Activated T-cell treated with anti-CD3 and anti-CD28 coated beads, Interleukin-2, amount 50 U/mL, for 24 hours (primary cell): Measurements from ENCODE around the gene MYCBP2.
A peak's percentile ranks its signal among the peaks of the same experiment; 100 is the strongest.

ENCODE experiments used
- DNase-seq: peaks from one replicate; pipeline ENCODE4 v3.0.0-alpha.2; 2020
- H3K27ac Mint-ChIP-seq: 2 replicates; pipeline ENCODE4 v1.8.0; 2020; ENCODE audit warnings: mild to moderate bottlenecking, mixed read lengths
- H3K27me3 Mint-ChIP-seq: 2 replicates; pipeline ENCODE4 v1.8.0; 2020; ENCODE audit warnings: mixed read lengths
- H3K36me3 Mint-ChIP-seq: 2 replicates; pipeline ENCODE4 v1.8.0; 2020; ENCODE audit warnings: low read depth, mixed read lengths
- H3K4me1 Mint-ChIP-seq: 2 replicates; pipeline ENCODE4 v1.8.0; 2020; ENCODE audit warnings: low read depth, mixed read lengths
- H3K4me3 Mint-ChIP-seq: 2 replicates; pipeline ENCODE4 v1.8.0; 2020; ENCODE audit warnings: mild to moderate bottlenecking, moderate library complexity, mixed read lengths
- H3K9me3 Mint-ChIP-seq: 2 replicates; pipeline ENCODE4 v1.8.0; 2020; ENCODE audit warnings: mixed read lengths

Gene MYCBP2

DNA sequence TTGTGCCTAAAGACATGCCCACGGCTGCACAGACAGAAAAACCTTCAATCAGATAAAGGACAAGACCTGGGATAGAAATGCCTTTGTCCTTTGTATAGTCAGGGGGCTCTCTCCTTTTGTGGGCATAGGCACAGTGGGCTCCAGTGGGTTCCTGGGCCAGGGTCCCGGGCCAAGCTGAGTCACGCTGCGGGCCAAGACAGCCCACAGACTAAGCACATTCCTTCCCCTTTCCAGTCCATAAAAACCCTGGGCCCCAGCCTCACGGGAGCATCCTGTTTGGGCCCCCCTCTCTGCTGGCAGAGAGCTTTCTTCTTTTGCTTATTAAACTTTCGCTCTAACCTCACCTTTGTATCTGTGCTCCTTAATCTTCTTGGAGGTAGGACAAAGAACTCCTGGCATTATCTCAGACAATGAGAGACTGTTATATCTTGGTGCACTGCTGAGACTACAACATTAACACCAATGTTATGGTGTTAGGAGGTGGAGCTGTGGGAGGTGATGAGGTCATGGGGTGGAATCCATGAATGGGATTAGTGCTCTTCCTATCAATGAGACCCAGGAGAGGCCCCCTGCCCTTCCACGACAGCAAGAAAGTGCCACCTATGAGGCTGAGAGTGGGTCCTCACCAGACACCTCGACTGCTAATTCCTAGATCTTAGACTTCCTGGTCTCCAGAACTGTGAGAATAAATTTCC, 279.1 kb downstream of the MYCBP2 start:
- H3K4me3 Mint-ChIP-seq, result no peak overlapping the region
- peak overlapping the region; percentile 80 for H3K27ac Mint-ChIP-seq
- H3K36me3 Mint-ChIP-seq, result peaks cover 91% of the 10 kb centered on the region
- peaks cover 8% of the 10 kb centered on the region for H3K4me1 Mint-ChIP-seq
- no peak for DNase-seq
- no peaks in the 10 kb centered on the region for H3K9me3 Mint-ChIP-seq
- H3K27me3 Mint-ChIP-seq, result no peaks in the 10 kb centered on the region

- H3K4me3 Mint-ChIP-seq, result no peak overlapping the region
- H3K36me3 Mint-ChIP-seq, result peaks cover 45% of the 10 kb centered on the region
- H3K27me3 Mint-ChIP-seq, result no peaks in the 10 kb centered on the region
- H3K9me3 Mint-ChIP-seq, result no peaks in the 10 kb centered on the region
- peaks cover 5% of the 10 kb centered on the region for H3K4me1 Mint-ChIP-seq
- DNase-seq, result no peak
- H3K27ac Mint-ChIP-seq, result peak overlapping the region; percentile 71
These were observed 284.2 kb downstream of the MYCBP2 start for GRCh38 chr13:77042566-77043177.

GRCh38 chr13:77040835-77041234, 286.1 kb downstream of the MYCBP2 start:
- peaks cover 27% of the 10 kb centered on the region for H3K36me3 Mint-ChIP-seq
- H3K4me3 Mint-ChIP-seq, result no peak overlapping the region
- DNase-seq, result no peak
- no peak overlapping the region for H3K27ac Mint-ChIP-seq
- no peaks in the 10 kb centered on the region for H3K27me3 Mint-ChIP-seq
- H3K4me1 Mint-ChIP-seq, result peaks cover 2% of the 10 kb centered on the region
- no peaks in the 10 kb centered on the region for H3K9me3 Mint-ChIP-seq

GRCh38 chr13:77040076-77040475, 286.8 kb downstream of the MYCBP2 start:
- H3K4me3 Mint-ChIP-seq, result no peak overlapping the region
- H3K27me3 Mint-ChIP-seq, result no peaks in the 10 kb centered on the region
- peaks cover 2% of the 10 kb centered on the region for H3K4me1 Mint-ChIP-seq
- H3K9me3 Mint-ChIP-seq, result no peaks in the 10 kb centered on the region
- DNase-seq, result no peak
- H3K36me3 Mint-ChIP-seq, result peaks cover 20% of the 10 kb centered on the region
- no peak overlapping the region for H3K27ac Mint-ChIP-seq

GRCh38 chr13:77038907-77039480, 287.9 kb downstream of the MYCBP2 start:
- peaks cover 13% of the 10 kb centered on the region for H3K4me1 Mint-ChIP-seq
- H3K27ac Mint-ChIP-seq, result no peak overlapping the region
- no peak overlapping the region for H3K4me3 Mint-ChIP-seq
- H3K36me3 Mint-ChIP-seq, result peaks cover 12% of the 10 kb centered on the region
- no peaks in the 10 kb centered on the region for H3K9me3 Mint-ChIP-seq
- no peaks in the 10 kb centered on the region for H3K27me3 Mint-ChIP-seq
- no peak for DNase-seq

- H3K9me3 Mint-ChIP-seq, result no peaks in the 10 kb centered on the region
- no peaks in the 10 kb centered on the region for H3K36me3 Mint-ChIP-seq
- H3K27ac Mint-ChIP-seq, result no peak overlapping the region
- no peaks in the 10 kb centered on the region for H3K27me3 Mint-ChIP-seq
- H3K4me1 Mint-ChIP-seq, result peaks cover 22% of the 10 kb centered on the region
- H3K4me3 Mint-ChIP-seq, result no peak overlapping the region
- no peak for DNase-seq
These were observed 290.6 kb downstream of the MYCBP2 start for GRCh38 chr13:77036279-77036678.

DNA sequence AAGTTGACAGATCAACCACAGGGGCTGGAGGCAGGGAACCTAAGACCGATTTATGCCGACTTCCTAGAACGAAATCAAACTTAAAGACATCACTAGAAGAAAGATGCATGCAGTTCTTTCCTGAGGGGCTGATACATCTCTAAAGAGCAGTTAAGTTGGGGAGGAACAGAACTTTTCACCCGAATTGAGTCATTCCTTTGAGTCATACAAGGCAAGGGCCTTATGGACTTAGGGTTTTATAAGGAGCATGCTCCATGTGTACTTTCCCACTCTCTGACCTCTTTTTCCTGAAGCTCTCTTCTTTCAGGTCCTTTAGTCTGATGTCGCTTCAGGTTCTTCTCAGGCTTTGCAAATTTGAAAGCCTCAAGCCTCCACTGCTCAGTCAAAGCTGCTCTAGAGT, 292.0 kb downstream of the MYCBP2 start:
- Mint-ChIP-seq H3K27me3 (no peaks in the 10 kb centered on the region), H3K4me3 (no peak overlapping the region), H3K4me1 (peaks cover 24% of the 10 kb centered on the region), H3K27ac (no peak overlapping the region), H3K36me3 (no peaks in the 10 kb centered on the region), H3K9me3 (no peaks in the 10 kb centered on the region)
- DNase-seq, result no peak

GRCh38 chr13:77033717-77034302, 293.1 kb downstream of the MYCBP2 start:
- Mint-ChIP-seq H3K36me3 (no peaks in the 10 kb centered on the region), H3K4me1 (peaks cover 24% of the 10 kb centered on the region), H3K9me3 (no peaks in the 10 kb centered on the region), H3K4me3 (no peak overlapping the region), H3K27me3 (no peaks in the 10 kb centered on the region), H3K27ac (no peak overlapping the region)
- DNase-seq, result no peak

- Mint-ChIP-seq H3K4me3 (no peak overlapping the region), H3K27ac (no peak overlapping the region), H3K9me3 (no peaks in the 10 kb centered on the region)
These were observed 295.1 kb downstream of the MYCBP2 start for GRCh38 chr13:77031656-77032243.

GRCh38 chr13:77029436-77029835, 297.5 kb downstream of the MYCBP2 start:
- H3K27ac Mint-ChIP-seq, result no peak overlapping the region
- peaks cover 19% of the 10 kb centered on the region for H3K36me3 Mint-ChIP-seq
- peaks cover 43% of the 10 kb centered on the region for H3K4me1 Mint-ChIP-seq
- DNase-seq, result no peak
- no peaks in the 10 kb centered on the region for H3K9me3 Mint-ChIP-seq
- H3K27me3 Mint-ChIP-seq, result no peaks in the 10 kb centered on the region
- H3K4me3 Mint-ChIP-seq, result no peak overlapping the region

More at GRCh38 chr13:77031656-77032243, 295.1 kb downstream of the MYCBP2 start:
- peaks cover 4% of the 10 kb centered on the region for H3K36me3 Mint-ChIP-seq
- H3K4me1 Mint-ChIP-seq, result peaks cover 38% of the 10 kb centered on the region
- DNase-seq, result no peak
- no peaks in the 10 kb centered on the region for H3K27me3 Mint-ChIP-seq

GRCh38 chr13:77028202-77028601, 298.7 kb downstream of the MYCBP2 start:
- peaks cover 44% of the 10 kb centered on the region for H3K4me1 Mint-ChIP-seq
- no peak for DNase-seq

GRCh38 chr13:77026861-77027621, 299.9 kb downstream of the MYCBP2 start, which contains the start of gene FBXL3:
TSS of gene FBXL3 (minus strand) at chr13:77027159. CDS start at chr13:77021860, 5,299 bp downstream.
- H3K27ac Mint-ChIP-seq, result peak within 1 kb of the TSS; percentile 99
- H3K9me3 Mint-ChIP-seq, result no peaks in the 10 kb centered on the region

More at GRCh38 chr13:77028202-77028601, 298.7 kb downstream of the MYCBP2 start:
- Mint-ChIP-seq H3K9me3 (no peaks in the 10 kb centered on the region), H3K27ac (no peak overlapping the region), H3K36me3 (peaks cover 26% of the 10 kb centered on the region), H3K27me3 (no peaks in the 10 kb centered on the region), H3K4me3 (peak overlapping the region; percentile 90)

DNA sequence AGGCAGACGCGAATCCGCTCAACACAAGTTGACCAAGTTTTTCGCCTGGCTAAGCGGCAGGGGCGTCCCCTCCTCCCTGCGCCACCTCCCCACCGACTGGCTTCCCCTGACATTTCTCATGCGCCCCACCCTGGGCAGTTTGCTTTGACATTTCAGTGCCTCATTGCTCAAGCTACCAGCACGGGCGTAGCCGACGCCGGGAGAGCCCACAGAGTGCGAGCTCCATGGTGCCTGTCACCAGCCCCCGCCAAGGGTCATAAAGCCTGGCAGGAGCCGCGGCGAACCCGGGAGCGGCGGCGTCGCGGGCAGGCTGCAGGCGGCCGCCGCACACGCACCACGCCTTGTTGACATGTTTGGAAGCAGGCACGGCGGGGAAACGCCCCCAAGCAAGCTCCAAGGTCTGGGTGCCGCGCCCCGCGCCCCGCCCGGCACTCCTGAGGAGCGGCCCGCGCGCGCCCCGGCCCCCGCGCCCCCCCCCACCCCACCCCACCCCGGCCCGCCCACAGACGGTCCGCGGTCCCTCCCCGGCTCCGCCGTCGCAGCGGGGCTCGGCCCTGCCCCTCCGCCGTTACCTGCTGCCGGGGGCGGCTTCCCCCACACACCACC, 300.5 kb downstream of the MYCBP2 start:
- Mint-ChIP-seq H3K4me3 (peak overlapping the region; percentile 90), H3K36me3 (peaks cover 42% of the 10 kb centered on the region), H3K9me3 (no peaks in the 10 kb centered on the region), H3K27ac (peak overlapping the region; percentile 95), H3K4me1 (peaks cover 59% of the 10 kb centered on the region), H3K27me3 (no peaks in the 10 kb centered on the region)
- DNase-seq, result peak; percentile 80

More at GRCh38 chr13:77026861-77027621, 299.9 kb downstream of the MYCBP2 start, which contains the start of gene FBXL3:
- peak within 1 kb of the TSS; percentile 90 for H3K4me3 Mint-ChIP-seq
- peaks cover 36% of the 10 kb centered on the region for H3K36me3 Mint-ChIP-seq
- peak; percentile 90 for DNase-seq
- H3K27me3 Mint-ChIP-seq, result no peaks in the 10 kb centered on the region
- H3K4me1 Mint-ChIP-seq, result peaks cover 56% of the 10 kb centered on the region
